Progenitor cell of endocrine pancreas (in vitro differentiated cells): Measurements from ENCODE around the gene CUL1. TPM values are rescaled to one million over a fixed set of nuclear protein-coding genes. Genes with fewer than 3 reads are reported as not detected.
A peak's percentile ranks its signal among the peaks of the same experiment; 100 is the strongest.

Experiments
- DNase-seq: peaks from one replicate; pipeline ENCODE4 v3.0.0; 2021; ENCODE audit warnings: low spot score; ENCODE audit not compliant: unreplicated experiment
- H3K27ac Mint-ChIP-seq: 2 replicates; pipeline ENCODE4 v1.8.0; 2021; ENCODE audit warnings: mild to moderate bottlenecking, moderate library complexity, mixed read lengths
- H3K27me3 Mint-ChIP-seq: 2 replicates; pipeline ENCODE4 v1.8.0; 2021; ENCODE audit warnings: mixed read lengths
- H3K36me3 Mint-ChIP-seq: 2 replicates; pipeline ENCODE4 v1.8.0; 2022; ENCODE audit warnings: mixed read lengths; ENCODE audit not compliant: insufficient read depth
- H3K4me1 Mint-ChIP-seq: 2 replicates; pipeline ENCODE4 v1.8.0; 2021; ENCODE audit warnings: low read depth, mixed read lengths
- H3K4me3 Mint-ChIP-seq: 2 replicates; pipeline ENCODE4 v1.8.0; 2021; ENCODE audit warnings: low read depth, mild to moderate bottlenecking, moderate library complexity, mixed read lengths
- H3K9me3 Mint-ChIP-seq: 2 replicates; pipeline ENCODE4 v1.8.0; 2021; ENCODE audit warnings: low read depth, mixed read lengths
- total RNA-seq: library from RNA; stranded (reverse); gene quantifications from 2 replicates; pipeline ENCODE4 v1.2.1, GENCODE V29; 2021
- TF ChIP-seq, protein P1 (sequence below): fragments of 200-600 bp; sonication (generic); IDR thresholded peaks from one replicate; pipeline ENCODE4 v1.5.0; 2021; ENCODE audit warnings: antibody characterized with exemption, mild to moderate bottlenecking; ENCODE audit not compliant: unreplicated experiment

CUL1 gene
- total RNA-seq, 1 donor from 2014 or later: 58.9 TPM

DNA sequence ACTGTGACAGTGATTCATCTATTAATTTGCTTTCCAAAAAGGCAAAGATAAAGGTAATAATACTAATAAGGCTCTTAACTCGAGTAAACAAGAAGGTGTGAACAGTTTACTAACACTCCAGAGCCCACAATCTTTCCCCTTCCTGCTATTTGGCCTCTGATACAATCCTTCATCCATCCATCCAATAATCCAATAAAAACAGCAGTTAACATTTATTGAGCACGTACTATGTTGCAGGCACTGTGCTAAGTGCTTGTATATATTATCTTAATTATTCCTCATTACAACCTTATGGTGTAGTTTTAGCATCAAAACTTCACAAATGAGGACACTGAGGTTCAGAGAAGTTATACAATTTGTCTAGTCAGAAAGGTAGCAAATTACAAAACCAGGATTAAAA, 135.9 kb downstream of the CUL1 start:
- no peaks in the 10 kb centered on the region for H3K27me3 Mint-ChIP-seq
- TF ChIP-seq, protein P1, sequence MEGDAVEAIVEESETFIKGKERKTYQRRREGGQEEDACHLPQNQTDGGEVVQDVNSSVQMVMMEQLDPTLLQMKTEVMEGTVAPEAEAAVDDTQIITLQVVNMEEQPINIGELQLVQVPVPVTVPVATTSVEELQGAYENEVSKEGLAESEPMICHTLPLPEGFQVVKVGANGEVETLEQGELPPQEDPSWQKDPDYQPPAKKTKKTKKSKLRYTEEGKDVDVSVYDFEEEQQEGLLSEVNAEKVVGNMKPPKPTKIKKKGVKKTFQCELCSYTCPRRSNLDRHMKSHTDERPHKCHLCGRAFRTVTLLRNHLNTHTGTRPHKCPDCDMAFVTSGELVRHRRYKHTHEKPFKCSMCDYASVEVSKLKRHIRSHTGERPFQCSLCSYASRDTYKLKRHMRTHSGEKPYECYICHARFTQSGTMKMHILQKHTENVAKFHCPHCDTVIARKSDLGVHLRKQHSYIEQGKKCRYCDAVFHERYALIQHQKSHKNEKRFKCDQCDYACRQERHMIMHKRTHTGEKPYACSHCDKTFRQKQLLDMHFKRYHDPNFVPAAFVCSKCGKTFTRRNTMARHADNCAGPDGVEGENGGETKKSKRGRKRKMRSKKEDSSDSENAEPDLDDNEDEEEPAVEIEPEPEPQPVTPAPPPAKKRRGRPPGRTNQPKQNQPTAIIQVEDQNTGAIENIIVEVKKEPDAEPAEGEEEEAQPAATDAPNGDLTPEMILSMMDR: no peak
- H3K36me3 Mint-ChIP-seq: peaks cover 16% of the 10 kb centered on the region
- no peak overlapping the region for H3K4me3 Mint-ChIP-seq
- H3K9me3 Mint-ChIP-seq: no peaks in the 10 kb centered on the region
- H3K27ac Mint-ChIP-seq: no peak overlapping the region
- peaks cover 3% of the 10 kb centered on the region for H3K4me1 Mint-ChIP-seq
- no peak for DNase-seq

DNA sequence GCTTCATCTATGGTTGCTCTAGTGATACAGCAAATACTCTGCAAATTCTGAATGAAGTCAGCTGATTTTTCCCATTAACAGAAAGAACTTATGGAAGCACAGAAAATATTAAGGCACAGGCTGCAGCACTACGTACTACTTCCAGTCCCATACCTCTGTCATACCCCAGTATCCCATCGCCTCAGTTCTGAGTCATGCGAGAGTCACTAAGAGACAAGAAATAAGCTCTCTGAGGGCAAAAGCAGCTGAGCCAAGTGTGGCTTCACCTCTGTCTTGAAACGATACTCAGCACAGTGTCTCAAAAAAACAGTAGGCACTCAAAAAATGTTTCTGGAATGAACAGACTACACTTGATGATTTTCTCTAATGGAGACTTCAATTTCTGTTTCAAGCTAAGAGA, 137.2 kb downstream of the CUL1 start:
- TF ChIP-seq, protein P1: no peak
- Mint-ChIP-seq H3K4me3 (no peak overlapping the region), H3K36me3 (peaks cover 16% of the 10 kb centered on the region), H3K27me3 (no peaks in the 10 kb centered on the region), H3K9me3 (no peaks in the 10 kb centered on the region), H3K27ac (no peak overlapping the region), H3K4me1 (peaks cover 3% of the 10 kb centered on the region)
- DNase-seq: no peak

DNA sequence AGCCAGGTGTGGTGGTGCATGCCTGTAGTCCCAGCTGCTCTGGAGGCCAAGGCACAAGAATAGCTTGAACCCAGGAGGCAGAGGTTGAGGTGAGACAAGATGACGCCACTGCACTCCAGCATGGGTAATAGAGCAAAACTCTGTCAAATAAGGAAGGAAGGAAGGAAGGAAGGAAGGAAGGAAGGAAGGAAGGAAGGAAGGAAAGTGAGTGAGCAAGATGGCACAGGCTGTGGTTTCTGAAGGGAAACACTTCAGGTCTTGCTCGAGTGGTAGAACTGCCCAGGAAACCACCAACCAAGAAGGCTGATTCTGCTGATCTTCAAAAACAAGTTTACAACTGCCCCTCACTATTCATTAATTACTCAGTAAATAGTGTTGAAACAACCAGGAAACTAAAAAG, 140.2 kb downstream of the CUL1 start:
- no peak overlapping the region for H3K4me3 Mint-ChIP-seq
- DNase-seq: no peak
- peaks cover 12% of the 10 kb centered on the region for H3K36me3 Mint-ChIP-seq
- H3K4me1 Mint-ChIP-seq: peaks cover 3% of the 10 kb centered on the region
- H3K27me3 Mint-ChIP-seq: no peaks in the 10 kb centered on the region
- no peak overlapping the region for H3K27ac Mint-ChIP-seq
- TF ChIP-seq, protein P1: no peak
- H3K9me3 Mint-ChIP-seq: no peaks in the 10 kb centered on the region

DNA sequence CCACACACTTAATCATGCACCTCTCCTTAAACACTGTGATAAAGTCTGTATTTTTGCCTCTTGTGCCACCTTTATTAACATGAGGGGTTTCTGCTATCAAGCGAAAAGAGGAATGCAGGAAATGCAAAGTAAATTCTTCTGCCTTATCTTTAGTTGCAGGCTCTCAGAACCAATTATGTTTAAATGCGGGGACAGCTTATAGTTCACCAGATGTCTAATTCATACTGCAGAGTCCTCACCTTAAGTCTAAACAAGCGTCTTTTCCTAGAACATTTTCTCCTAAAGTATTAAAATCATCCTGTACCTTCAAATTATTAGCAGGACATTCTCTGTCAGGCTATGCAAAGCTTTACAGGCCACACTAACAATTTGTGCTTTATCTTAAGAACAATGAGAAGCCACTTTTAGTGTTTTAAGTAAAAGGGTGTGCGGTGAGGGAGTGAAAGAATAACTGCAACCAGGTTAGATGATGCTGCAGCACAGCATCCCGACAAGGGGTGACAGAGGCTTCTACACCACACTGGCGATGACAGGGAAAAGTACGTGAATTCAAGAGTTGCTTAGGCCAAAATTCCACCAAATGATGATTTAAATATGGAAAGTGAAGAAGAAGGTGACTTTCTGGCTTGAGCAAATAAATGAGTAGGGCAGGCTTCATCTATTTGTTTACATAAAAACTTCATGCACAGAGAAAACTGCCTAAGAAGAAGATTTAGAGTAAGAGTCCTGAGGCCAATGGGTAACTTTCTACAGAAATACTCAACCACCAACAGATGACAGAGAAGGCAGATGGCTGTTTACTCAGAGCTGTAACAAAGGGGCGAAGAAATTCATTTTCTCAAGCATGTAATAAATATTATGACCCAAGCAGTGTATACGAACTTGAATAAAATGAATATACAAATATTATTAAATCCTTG, 149.4 kb downstream of the CUL1 start:
- peaks cover 1% of the 10 kb centered on the region for H3K36me3 Mint-ChIP-seq
- H3K27ac Mint-ChIP-seq: peak overlapping the region; percentile 15
- no peaks in the 10 kb centered on the region for H3K27me3 Mint-ChIP-seq
- H3K9me3 Mint-ChIP-seq: no peaks in the 10 kb centered on the region
- H3K4me3 Mint-ChIP-seq: no peak overlapping the region
- peaks cover 30% of the 10 kb centered on the region for H3K4me1 Mint-ChIP-seq
- TF ChIP-seq, protein P1: no peak
- no peak for DNase-seq

DNA sequence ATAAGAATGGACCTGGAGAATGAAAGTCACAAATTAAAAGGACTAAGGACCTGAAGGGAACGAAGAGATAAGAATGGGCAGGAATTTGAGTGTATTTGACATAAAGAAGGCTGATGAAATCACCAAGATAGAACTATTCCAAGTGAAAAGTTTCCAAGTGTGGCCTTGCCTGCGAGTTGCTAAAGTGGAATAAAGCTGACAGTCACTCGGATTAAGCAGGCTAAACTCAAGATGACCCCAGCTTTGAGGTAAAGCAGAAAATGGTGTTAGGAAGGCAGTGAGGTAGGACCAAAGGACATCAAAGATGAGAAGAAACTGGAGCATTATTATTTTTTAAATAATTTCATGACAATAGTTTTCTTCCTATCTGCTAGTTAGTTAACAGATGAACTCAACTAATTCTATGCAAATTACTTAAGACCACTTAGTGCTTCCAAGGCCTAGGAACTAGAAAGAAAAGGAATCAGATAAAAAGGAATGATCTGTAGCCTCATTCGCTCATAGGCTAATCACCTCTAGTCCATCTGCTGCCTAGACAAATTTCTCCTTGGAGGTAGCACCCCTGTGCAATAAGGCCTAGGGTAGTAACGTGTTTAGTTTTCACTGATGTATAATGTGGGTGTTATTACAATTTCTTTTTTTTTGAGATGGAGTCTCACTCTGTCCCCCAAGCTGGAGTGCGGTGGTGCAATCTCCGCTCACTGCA, 150.8 kb downstream of the CUL1 start:
- no peaks in the 10 kb centered on the region for H3K27me3 Mint-ChIP-seq
- TF ChIP-seq, protein P1: no peak
- no peaks in the 10 kb centered on the region for H3K9me3 Mint-ChIP-seq
- no peak overlapping the region for H3K4me3 Mint-ChIP-seq
- peak overlapping the region; percentile 39 for H3K27ac Mint-ChIP-seq
- no peak for DNase-seq
- H3K4me1 Mint-ChIP-seq: peaks cover 30% of the 10 kb centered on the region
- peaks cover under 1% of the 10 kb centered on the region for H3K36me3 Mint-ChIP-seq
